IMR-90 (cell line): Measurements from ENCODE around the gene DPH2.

Experiments
- CEBPB ChIP-seq: IDR thresholded peaks from 2 replicates; pipeline ENCODE4 v1.6.1; 2012; ENCODE audit warnings: low read depth, low read length, improper control_type of control experiment
- FOS ChIP-seq: fragments of 150-350 bp; IDR thresholded peaks from 2 replicates; pipeline ENCODE4 v1.6.1; 2016; ENCODE audit warnings: low read depth, low read length
- POLR2A ChIP-seq: IDR thresholded peaks from 2 replicates; pipeline ENCODE4 v1.6.1; 2012; ENCODE audit warnings: mild to moderate bottlenecking, low read depth, low read length
- RCOR1 ChIP-seq: IDR thresholded peaks from 2 replicates; pipeline ENCODE4 v1.6.1; 2012; ENCODE audit warnings: mild to moderate bottlenecking, low read length, improper control_type of control experiment; ENCODE audit not compliant: insufficient replicate concordance
- TF ChIP-seq, protein P1 (sequence below): conservative IDR thresholded peaks from 2 replicates; pipeline ENCODE4 v1.5.1; 2012; ENCODE audit warnings: mild to moderate bottlenecking, low read depth, low read length, improper control_type of control experiment

DNA sequence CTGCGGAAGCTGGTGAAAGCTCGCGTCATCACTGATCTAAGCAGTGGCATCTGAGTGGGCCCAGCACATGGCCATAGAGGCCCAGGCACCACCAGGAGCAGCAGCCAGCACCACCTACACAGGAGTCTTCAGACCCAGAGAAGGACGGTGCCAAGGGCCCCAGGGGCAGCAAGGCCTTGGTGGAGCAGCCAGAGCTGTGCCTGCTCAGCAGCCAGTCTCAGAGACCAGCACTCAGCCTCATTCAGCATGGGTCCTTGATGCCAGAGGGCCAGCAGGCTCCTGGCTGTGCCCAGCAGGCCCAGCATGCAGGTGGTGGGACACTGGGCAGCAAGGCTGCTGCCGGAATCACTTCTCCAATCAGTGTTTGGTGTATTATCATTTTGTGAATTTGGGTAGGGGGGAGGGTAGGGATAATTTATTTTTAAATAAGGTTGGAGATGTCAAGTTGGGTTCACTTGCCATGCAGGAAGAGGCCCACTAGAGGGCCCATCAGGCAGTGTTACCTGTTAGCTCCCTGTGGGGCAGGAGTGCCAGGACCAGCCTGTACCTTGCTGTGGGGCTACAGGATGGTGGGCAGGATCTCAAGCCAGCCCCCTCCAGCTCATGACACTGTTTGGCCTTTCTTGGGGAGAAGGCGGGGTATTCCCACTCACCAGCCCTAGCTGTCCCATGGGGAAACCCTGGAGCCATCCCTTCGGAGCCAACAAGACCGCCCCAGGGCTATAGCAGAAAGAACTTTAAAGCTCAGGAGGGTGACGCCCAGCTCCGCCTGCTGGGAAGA lies 39.5 kb upstream of the DPH2 start:
- TF ChIP-seq, protein P1, sequence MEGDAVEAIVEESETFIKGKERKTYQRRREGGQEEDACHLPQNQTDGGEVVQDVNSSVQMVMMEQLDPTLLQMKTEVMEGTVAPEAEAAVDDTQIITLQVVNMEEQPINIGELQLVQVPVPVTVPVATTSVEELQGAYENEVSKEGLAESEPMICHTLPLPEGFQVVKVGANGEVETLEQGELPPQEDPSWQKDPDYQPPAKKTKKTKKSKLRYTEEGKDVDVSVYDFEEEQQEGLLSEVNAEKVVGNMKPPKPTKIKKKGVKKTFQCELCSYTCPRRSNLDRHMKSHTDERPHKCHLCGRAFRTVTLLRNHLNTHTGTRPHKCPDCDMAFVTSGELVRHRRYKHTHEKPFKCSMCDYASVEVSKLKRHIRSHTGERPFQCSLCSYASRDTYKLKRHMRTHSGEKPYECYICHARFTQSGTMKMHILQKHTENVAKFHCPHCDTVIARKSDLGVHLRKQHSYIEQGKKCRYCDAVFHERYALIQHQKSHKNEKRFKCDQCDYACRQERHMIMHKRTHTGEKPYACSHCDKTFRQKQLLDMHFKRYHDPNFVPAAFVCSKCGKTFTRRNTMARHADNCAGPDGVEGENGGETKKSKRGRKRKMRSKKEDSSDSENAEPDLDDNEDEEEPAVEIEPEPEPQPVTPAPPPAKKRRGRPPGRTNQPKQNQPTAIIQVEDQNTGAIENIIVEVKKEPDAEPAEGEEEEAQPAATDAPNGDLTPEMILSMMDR = 0 out of 2 replicates have a peak, but pooled peaks have one; percentile 19
- TF ChIP-seq FOS = no peak
- no peak for TF ChIP-seq CEBPB
- no peak for TF ChIP-seq POLR2A
- TF ChIP-seq RCOR1 = no peak
